ENCODE data around the gene DUOXA2.

The DUOXA2 gene

GRCh38 chr15:45091576-45091975 lies 22.6 kb upstream of the DUOXA2 start:
- Histone ChIP-seq H3K9me3 (ENCODE audit: insufficient read depth, low read depth, low read length) (no peaks in the 10 kb centered on the region), H3F3A (ENCODE audit: low read depth) (no peaks in the 10 kb centered on the region), H3K4me3 (ENCODE audit: low read length, poor library complexity, severe bottlenecking) (no peak overlapping the region), H3K36me3 (ENCODE audit: insufficient read depth, low read length) (no peaks in the 10 kb centered on the region), H3K9me2 (replicated peaks; ENCODE audit: low read depth, low read length) (no peaks in the 10 kb centered on the region), H3K4me1 (ENCODE audit: insufficient read depth, low read length, poor library complexity, severe bottlenecking) (no peaks in the 10 kb centered on the region), H3K27me3 (ENCODE audit: insufficient read depth, low read length, poor library complexity, severe bottlenecking) (no peaks in the 10 kb centered on the region), H3K9ac (ENCODE audit: low read depth, low read length, poor library complexity, severe bottlenecking) (no peak overlapping the region), H3K4me2 (ENCODE audit: low read depth, low read length, poor library complexity, severe bottlenecking) (no peak overlapping the region), H3K79me2 (ENCODE audit: insufficient read depth, low read length) (no peaks in the 10 kb centered on the region), H2AFZ (ENCODE audit: low read length) (no peak overlapping the region), H4K20me1 (ENCODE audit: insufficient read depth, low read length, poor library complexity, severe bottlenecking) (no peaks in the 10 kb centered on the region)
- no peak for TF ChIP-seq EZH2phosphoT487 (IDR thresholded peaks at IDR 0.05; ENCODE audit: borderline replicate concordance)
- TF ChIP-seq CTCF (conservative IDR thresholded peaks at IDR 0.05; ENCODE audit: low read length), result no peak

- Histone ChIP-seq H3K36me3 (ENCODE audit: insufficient read depth, low read length) (no peaks in the 10 kb centered on the region), H3K4me1 (ENCODE audit: insufficient read depth, low read length, poor library complexity, severe bottlenecking) (no peaks in the 10 kb centered on the region), H3K9me2 (replicated peaks; ENCODE audit: low read depth, low read length) (no peaks in the 10 kb centered on the region), H3F3A (ENCODE audit: low read depth) (no peaks in the 10 kb centered on the region), H3K27me3 (ENCODE audit: insufficient read depth, low read length, poor library complexity, severe bottlenecking) (no peaks in the 10 kb centered on the region), H3K4me2 (ENCODE audit: low read depth, low read length, poor library complexity, severe bottlenecking) (no peak overlapping the region), H3K4me3 (ENCODE audit: low read length, poor library complexity, severe bottlenecking) (no peak overlapping the region), H3K79me2 (ENCODE audit: insufficient read depth, low read length) (no peaks in the 10 kb centered on the region), H3K9me3 (ENCODE audit: insufficient read depth, low read depth, low read length) (no peaks in the 10 kb centered on the region), H3K9ac (ENCODE audit: low read depth, low read length, poor library complexity, severe bottlenecking) (no peak overlapping the region), H2AFZ (ENCODE audit: low read length) (no peak overlapping the region), H4K20me1 (ENCODE audit: insufficient read depth, low read length, poor library complexity, severe bottlenecking) (no peaks in the 10 kb centered on the region)
- TF ChIP-seq CTCF (conservative IDR thresholded peaks at IDR 0.05; ENCODE audit: low read length) (no peak), EZH2phosphoT487 (IDR thresholded peaks at IDR 0.05; ENCODE audit: borderline replicate concordance) (no peak)
Measured at GRCh38 chr15:45093013-45093412, 21.1 kb upstream of the DUOXA2 start.

- Histone ChIP-seq H3K4me3 (ENCODE audit: low read length, poor library complexity, severe bottlenecking) (no peak overlapping the region), H3K9me2 (replicated peaks; ENCODE audit: low read depth, low read length) (no peaks in the 10 kb centered on the region), H2AFZ (ENCODE audit: low read length) (no peak overlapping the region), H3K79me2 (ENCODE audit: insufficient read depth, low read length) (no peaks in the 10 kb centered on the region), H3K9ac (ENCODE audit: low read depth, low read length, poor library complexity, severe bottlenecking) (no peak overlapping the region), H3K36me3 (ENCODE audit: insufficient read depth, low read length) (no peaks in the 10 kb centered on the region), H3K27me3 (ENCODE audit: insufficient read depth, low read length, poor library complexity, severe bottlenecking) (no peaks in the 10 kb centered on the region), H3F3A (ENCODE audit: low read depth) (no peaks in the 10 kb centered on the region), H3K9me3 (ENCODE audit: insufficient read depth, low read depth, low read length) (no peaks in the 10 kb centered on the region), H4K20me1 (ENCODE audit: insufficient read depth, low read length, poor library complexity, severe bottlenecking) (no peaks in the 10 kb centered on the region), H3K4me2 (ENCODE audit: low read depth, low read length, poor library complexity, severe bottlenecking) (no peak overlapping the region), H3K4me1 (ENCODE audit: insufficient read depth, low read length, poor library complexity, severe bottlenecking) (no peaks in the 10 kb centered on the region)
- TF ChIP-seq CTCF (conservative IDR thresholded peaks at IDR 0.05; ENCODE audit: low read length), result no peak
- no peak for TF ChIP-seq EZH2phosphoT487 (IDR thresholded peaks at IDR 0.05; ENCODE audit: borderline replicate concordance)
Measured at GRCh38 chr15:45093622-45094357, 20.3 kb upstream of the DUOXA2 start.
